CD8-positive, alpha-beta memory T cell (primary cell): ENCODE data around the gene CASP8. TPM values are rescaled to one million over a fixed set of nuclear protein-coding genes. Genes with fewer than 3 reads are reported as not detected.

Experiments
- CTCF ChIA-PET: fragments of 350-600 bp; sonication (Branson Sonifier 250); formaldehyde crosslinking; loops from one replicate; lab custom pipeline; 2021; ENCODE audit warnings: antibody characterized with exemption; lab: Charles Lee
- POLR2A ChIA-PET: fragments of 350-600 bp; sonication (Branson Sonifier 250); formaldehyde crosslinking; loops from one replicate; lab custom pipeline; 2021; ENCODE audit warnings: antibody characterized with exemption; lab: Charles Lee
- DNase-seq, 5 donors: peaks; one replicate each; pipeline versions ENCODE4 v3.0.0 to v3.0.0-alpha.2; 2020 to 2022; ENCODE audit warnings: mixed read lengths in 1 of 5
- H3K27ac ChIP-seq: one replicate; pipeline ENCODE4 v1.7.0; 2013; ENCODE audit warnings: low read depth, mild to moderate bottlenecking, low read length, moderate library complexity
- H3K27me3 ChIP-seq: 2 replicates; pipeline ENCODE4 v1.7.0; 2013; ENCODE audit warnings: low read length, mild to moderate bottlenecking; ENCODE audit not compliant: insufficient read depth, poor library complexity, severe bottlenecking
- H3K36me3 ChIP-seq: 2 replicates; pipeline ENCODE4 v1.7.0; 2013; ENCODE audit warnings: mild to moderate bottlenecking, low read length, moderate library complexity; ENCODE audit not compliant: insufficient read depth
- H3K4me1 ChIP-seq: 2 replicates; pipeline ENCODE4 v1.7.0; 2013; ENCODE audit warnings: mild to moderate bottlenecking, low read length, moderate library complexity; ENCODE audit not compliant: insufficient read depth
- H3K4me3 ChIP-seq: 2 replicates; pipeline ENCODE4 v1.7.0; 2013; ENCODE audit warnings: mild to moderate bottlenecking, low read length
- H3K9me3 ChIP-seq: 2 replicates; pipeline ENCODE4 v1.7.0; 2013; ENCODE audit warnings: mild to moderate bottlenecking, low read length
- H3K27ac Mint-ChIP-seq, 8 donors: one replicate each; pipeline ENCODE4 v1.8.0; 2020 to 2021; ENCODE audit warnings: mixed read lengths in 8 of 8, mild to moderate bottlenecking in 6 of 8, inconsistent platforms in 3 of 8, moderate library complexity in 3 of 8
- H3K27me3 Mint-ChIP-seq, 2 donors: one replicate each; pipeline ENCODE4 v1.8.0; 2020 to 2021; ENCODE audit warnings: mixed read lengths in 2 of 2, mild to moderate bottlenecking in 1 of 2, moderate library complexity in 1 of 2
- H3K36me3 Mint-ChIP-seq, 3 donors: one replicate each; pipeline ENCODE4 v1.8.0; 2020 to 2021; ENCODE audit warnings: mixed read lengths in 3 of 3, inconsistent platforms in 1 of 3, mild to moderate bottlenecking in 1 of 3
- H3K4me1 Mint-ChIP-seq, 3 donors: one replicate each; pipeline ENCODE4 v1.8.0; 2020 to 2021; ENCODE audit warnings: mixed read lengths in 3 of 3, inconsistent platforms in 1 of 3, mild to moderate bottlenecking in 1 of 3
- H3K4me3 Mint-ChIP-seq, 7 donors: one replicate each; pipeline ENCODE4 v1.8.0; 2020 to 2021; ENCODE audit warnings: mixed read lengths in 7 of 7, mild to moderate bottlenecking in 6 of 7, moderate library complexity in 4 of 7, inconsistent platforms in 2 of 7
- H3K9me3 Mint-ChIP-seq, 5 donors: one replicate each; pipeline ENCODE4 v1.8.0; 2020 to 2022; ENCODE audit warnings: mixed read lengths in 5 of 5, mild to moderate bottlenecking in 3 of 5, moderate library complexity in 2 of 5, inconsistent platforms in 1 of 5
- polyA plus RNA-seq: library from polyadenylated mRNA; unstranded; fragments of 300-500 nt; fragmentation: Illumina TruSeq; gene quantifications from one replicate; pipeline ENCODE4 v1.2.3, GENCODE V29; 2021
- total RNA-seq, 2 experiments: library from RNA; stranded (reverse); gene quantifications; one replicate each; pipeline ENCODE4 v1.2.3, GENCODE V29; 2021

CASP8 gene
- 10 to 100 TPM; 48.1 to 55.5 TPM for total RNA-seq
- polyA plus RNA-seq, result 108 TPM

GRCh38 chr2:201260302-201260800, at the start of gene CASP8:
Gene CASP8, plus strand, starts transcription at chr2:201260536. Its CDS starts 5,951 bp downstream, at chr2:201266487.
- H3K4me1 ChIP-seq, result peaks cover 76% of the 10 kb centered on the region
- H3K36me3 Mint-ChIP-seq, result peaks cover 8 to 35% (median 13%) of the 10 kb centered on the region in 3 donors

GRCh38 chr2:201215963-201216362, 44.4 kb upstream of the CASP8 start:
- Mint-ChIP-seq H3K4me1 (peaks cover 7 to 14% (median 8%) of the 10 kb centered on the region in 3 donors), H3K36me3 (peaks cover 0 to 44% (median 11%) of the 10 kb centered on the region in 3 donors), H3K4me3 (no peak overlapping the region), H3K27ac (no peak overlapping the region), H3K9me3 (no peaks in the 10 kb centered on the region), H3K27me3 (peaks cover 0 to 1% of the 10 kb centered on the region in 2 donors)
- Histone ChIP-seq H3K4me3 (no peak overlapping the region), H3K4me1 (peaks cover 21% of the 10 kb centered on the region), H3K27me3 (no peaks in the 10 kb centered on the region), H3K27ac (no peak overlapping the region), H3K36me3 (peaks cover 14% of the 10 kb centered on the region), H3K9me3 (no peaks in the 10 kb centered on the region)
- ChIA-PET POLR2A (no interaction called here), CTCF (no interaction called here)
- no peak for DNase-seq

More at GRCh38 chr2:201260302-201260800, at the start of gene CASP8:
- no peaks in the 10 kb centered on the region for H3K9me3 ChIP-seq
- DNase-seq, result peak; percentile 48 to 85 (median 72)
- CTCF ChIA-PET, result interaction anchor here (0.7 to 18.6 kb wide), 11 partner anchors 10 to 191 kb away, joined by 3 to 185 read pairs (median 7); partner anchors contain the start of genes STRADB and TRAK2
- H3K36me3 ChIP-seq, result no peaks in the 10 kb centered on the region
- peak within 1 kb of the TSS; percentile 97 for H3K27ac ChIP-seq
- POLR2A ChIA-PET, result interaction anchor here (0.5 to 3.8 kb wide), 17 partner anchors 8 to 547 kb away, joined by 3 to 35 read pairs (median 4); partner anchors contain the start of genes CFLAR, CLK1, NIF3L1 and PPIL3
- H3K27me3 Mint-ChIP-seq, result peaks cover 0 to 7% of the 10 kb centered on the region in 2 donors
- no peaks in the 10 kb centered on the region for H3K9me3 Mint-ChIP-seq
- H3K27me3 ChIP-seq, result no peaks in the 10 kb centered on the region
- H3K4me1 Mint-ChIP-seq, result peaks cover 68 to 77% (median 72%) of the 10 kb centered on the region in 3 donors
- H3K4me3 Mint-ChIP-seq, result peak within 1 kb of the TSS; percentile 95 to 100 (median 99)
- peak within 1 kb of the TSS; percentile 100 for H3K4me3 ChIP-seq
- peak within 1 kb of the TSS; percentile 98 to 100 (median 99) for H3K27ac Mint-ChIP-seq

GRCh38 chr2:201216918-201217317, 43.4 kb upstream of the CASP8 start:
- Mint-ChIP-seq H3K4me1 (peaks cover 8 to 9% (median 9%) of the 10 kb centered on the region in 3 donors), H3K9me3 (no peaks in the 10 kb centered on the region), H3K36me3 (peaks cover 0 to 45% (median 8%) of the 10 kb centered on the region in 3 donors), H3K27ac (peak overlapping the region in 3 of 8 donors; percentile 0 to 79 (median 4)), H3K4me3 (no peak overlapping the region), H3K27me3 (peaks cover 0 to 1% of the 10 kb centered on the region in 2 donors)
- H3K9me3 ChIP-seq, result no peaks in the 10 kb centered on the region
- ChIA-PET POLR2A (no interaction called here), CTCF (no interaction called here)
- DNase-seq, result no peak
- peaks cover 21% of the 10 kb centered on the region for H3K4me1 ChIP-seq
- no peaks in the 10 kb centered on the region for H3K27me3 ChIP-seq
- no peak overlapping the region for H3K27ac ChIP-seq
- peaks cover 9% of the 10 kb centered on the region for H3K36me3 ChIP-seq
- H3K4me3 ChIP-seq, result no peak overlapping the region

- H3K4me1 Mint-ChIP-seq, result peaks cover 15 to 20% (median 17%) of the 10 kb centered on the region in 3 donors
- H3K27ac Mint-ChIP-seq, result peak overlapping the region in 5 of 8 donors; percentile 12 to 56 (median 43)
- POLR2A ChIA-PET, result no interaction called here
Observed at GRCh38 chr2:201218780-201219179, 41.6 kb upstream of the CASP8 start.

GRCh38 chr2:201219328-201220096, 40.8 kb upstream of the CASP8 start:
- Histone ChIP-seq H3K27me3 (no peaks in the 10 kb centered on the region), H3K36me3 (peaks cover 9% of the 10 kb centered on the region), H3K4me1 (peaks cover 21% of the 10 kb centered on the region), H3K9me3 (no peaks in the 10 kb centered on the region), H3K4me3 (no peak overlapping the region), H3K27ac (no peak overlapping the region)
- peaks cover 0 to 1% of the 10 kb centered on the region in 2 donors for H3K27me3 Mint-ChIP-seq
- H3K4me3 Mint-ChIP-seq, result no peak overlapping the region
- H3K4me1 Mint-ChIP-seq, result peaks cover 15 to 20% (median 17%) of the 10 kb centered on the region in 3 donors
- H3K27ac Mint-ChIP-seq, result peak overlapping the region in 3 of 8 donors; percentile 7 to 50 (median 39)
- H3K36me3 Mint-ChIP-seq, result peaks cover 0 to 47% (median 8%) of the 10 kb centered on the region in 3 donors
- ChIA-PET CTCF (interaction anchor here (0.9 to 2.4 kb wide), 2 partner anchors 13 to 318 kb away, joined by 3 to 19 read pairs; no protein-coding TSS in a partner anchor), POLR2A (interaction anchor here (0.6 kb wide), 1 partner anchor 309 kb away, joined by 3 read pairs; no protein-coding TSS in a partner anchor)
- DNase-seq, result no peak
- H3K9me3 Mint-ChIP-seq, result no peaks in the 10 kb centered on the region

More at GRCh38 chr2:201218780-201219179, 41.6 kb upstream of the CASP8 start:
- Histone ChIP-seq H3K4me1 (peaks cover 21% of the 10 kb centered on the region), H3K27ac (no peak overlapping the region), H3K4me3 (no peak overlapping the region), H3K9me3 (no peaks in the 10 kb centered on the region), H3K36me3 (peaks cover 9% of the 10 kb centered on the region), H3K27me3 (no peaks in the 10 kb centered on the region)
- CTCF ChIA-PET, result interaction anchor here (0.9 to 2.4 kb wide), 3 partner anchors 13 to 317 kb away, joined by 3 to 19 read pairs (median 3); no protein-coding TSS in a partner anchor
- Mint-ChIP-seq H3K27me3 (peaks cover 0 to 1% of the 10 kb centered on the region in 2 donors), H3K36me3 (peaks cover 0 to 47% (median 8%) of the 10 kb centered on the region in 3 donors), H3K9me3 (no peaks in the 10 kb centered on the region), H3K4me3 (no peak overlapping the region)
- no peak for DNase-seq

GRCh38 chr2:201220102-201220570, 40.2 kb upstream of the CASP8 start:
- peaks cover 0 to 1% of the 10 kb centered on the region in 2 donors for H3K27me3 Mint-ChIP-seq
- DNase-seq, result no peak
- Histone ChIP-seq H3K4me1 (peaks cover 21% of the 10 kb centered on the region), H3K4me3 (no peak overlapping the region), H3K27me3 (no peaks in the 10 kb centered on the region), H3K36me3 (peaks cover 9% of the 10 kb centered on the region), H3K9me3 (no peaks in the 10 kb centered on the region), H3K27ac (no peak overlapping the region)
- no peak overlapping the region for H3K4me3 Mint-ChIP-seq
- POLR2A ChIA-PET, result interaction anchor here (0.6 kb wide), 1 partner anchor 309 kb away, joined by 3 read pairs; no protein-coding TSS in a partner anchor
- CTCF ChIA-PET, result interaction anchor here (1.6 to 2.4 kb wide), 2 partner anchors 12 to 37 kb away, joined by 6 to 19 read pairs; partner anchors contain the start of gene CASP10
- H3K9me3 Mint-ChIP-seq, result no peaks in the 10 kb centered on the region
- H3K4me1 Mint-ChIP-seq, result peaks cover 15 to 20% (median 15%) of the 10 kb centered on the region in 3 donors
- peaks cover 0 to 46% (median 8%) of the 10 kb centered on the region in 3 donors for H3K36me3 Mint-ChIP-seq
- peak overlapping the region in 2 of 8 donors; percentile 39 to 43 for H3K27ac Mint-ChIP-seq

- no peaks in the 10 kb centered on the region for H3K9me3 Mint-ChIP-seq
- H3K4me3 Mint-ChIP-seq, result peak overlapping the region in 1 of 7 donors; percentile 53
- Histone ChIP-seq H3K36me3 (peaks cover 5% of the 10 kb centered on the region), H3K9me3 (no peaks in the 10 kb centered on the region), H3K4me1 (peaks cover 23% of the 10 kb centered on the region), H3K4me3 (no peak overlapping the region), H3K27ac (no peak overlapping the region), H3K27me3 (no peaks in the 10 kb centered on the region)
- peak overlapping the region in 7 of 8 donors; percentile 19 to 91 (median 43) for H3K27ac Mint-ChIP-seq
- DNase-seq, result no peak
- H3K36me3 Mint-ChIP-seq, result peaks cover 0 to 26% (median 3%) of the 10 kb centered on the region in 3 donors
- H3K27me3 Mint-ChIP-seq, result no peaks in the 10 kb centered on the region
- POLR2A ChIA-PET, result no interaction called here
- CTCF ChIA-PET, result interaction anchor here (1.1 to 2.2 kb wide), 3 partner anchors 9 to 261 kb away, joined by 3 to 11 read pairs (median 4); partner anchors contain the start of gene CASP10
- peaks cover 9 to 20% (median 12%) of the 10 kb centered on the region in 3 donors for H3K4me1 Mint-ChIP-seq
Observed at GRCh38 chr2:201223089-201224073, 37.0 kb upstream of the CASP8 start.
